ENCODE measurements around the gene OBSCN.

GRCh38 chr1:228303596-228303995 is 95.8 kb downstream of the OBSCN start:
- no peak for TF ChIP-seq FOXK2 (IDR thresholded peaks at IDR 0.05)
- no peak for TF ChIP-seq REST (IDR thresholded peaks at IDR 0.05; ENCODE audit: low read depth, low read length)
- no peak for TF ChIP-seq TARDBP (IDR thresholded peaks at IDR 0.05; ENCODE audit: borderline replicate concordance)
- TF ChIP-seq ZNF24 (IDR thresholded peaks at IDR 0.05) = no peak
- TF ChIP-seq USF1 (IDR thresholded peaks at IDR 0.05; ENCODE audit: borderline replicate concordance, extremely low read length, insufficient read depth, low read depth, low read length) = no peak
- no peak for TF ChIP-seq CTCF (IDR thresholded peaks at IDR 0.05 in 2 of 3, conservative IDR thresholded peaks at IDR 0.05 in 1 of 3; ENCODE audit: control insufficient read depth in 2 of 3, extremely low read depth in 1 of 3, insufficient read depth in 1 of 3, low read depth in 3 of 3, low read length in 3 of 3)
- no peak for TF ChIP-seq BCL11A (IDR thresholded peaks at IDR 0.05; ENCODE audit: low read depth, low read length)
